Upper lobe of left lung (tissue), 6 donors: ENCODE data around the gene MAPK12. TPM values are rescaled to one million over a fixed set of nuclear protein-coding genes. Genes with fewer than 3 reads are reported as not detected.

Experiments
- ATAC-seq, 2 donors: fragments of 200-7000 bp; cut with Tn5 transposase; one replicate each; pipeline ENCODE4 v1.9.1; 2022; ENCODE audit warnings: mild to moderate bottlenecking in 2 of 2, moderate library complexity in 2 of 2; ENCODE audit not compliant: low FRiP score in 2 of 2
- DNase-seq, 2 donors: peaks; one replicate each; pipeline ENCODE4 v3.0.0-alpha.2; 2019 to 2020
- H3K27ac ChIP-seq, 4 donors: fragments of 200-600 bp; sonication (generic); one replicate each; pipeline ENCODE4 v1.5.1; 2016 to 2019
- H3K27me3 ChIP-seq, 4 donors: fragments of 200-600 bp; sonication (generic); one replicate each; pipeline ENCODE4 v1.5.1; 2017 to 2019
- H3K36me3 ChIP-seq, 4 donors: fragments of 200-600 bp; sonication (generic); one replicate each; pipeline ENCODE4 v1.5.1; 2016 to 2019
- H3K4me1 ChIP-seq, 4 donors: fragments of 200-600 bp; sonication (generic); one replicate each; pipeline ENCODE4 v1.5.1; 2018 to 2019
- H3K4me3 ChIP-seq, 4 donors: fragments of 200-600 bp; sonication (generic); one replicate each; pipeline ENCODE4 v1.5.1; 2017 to 2019; ENCODE audit warnings: mild to moderate bottlenecking in 2 of 4, moderate library complexity in 1 of 4
- H3K9me3 ChIP-seq, 4 donors: fragments of 200-600 bp; sonication (generic); one replicate each; pipeline ENCODE4 v1.5.1; 2018 to 2019
- EP300 ChIP-seq, 4 donors: sonication (generic); formaldehyde crosslinking; IDR thresholded peaks; one replicate each; pipeline ENCODE4 v1.5.1; 2017; ENCODE audit warnings: antibody characterized with exemption in 4 of 4, control low read depth in 2 of 4
- POLR2A ChIP-seq, 4 donors: fragments of 450-650 bp; IDR thresholded peaks; one replicate each; pipeline ENCODE4 v1.5.1; 2016 to 2017; ENCODE audit warnings: antibody characterized with exemption in 4 of 4, mild to moderate bottlenecking in 2 of 4
- POLR2AphosphoS5 ChIP-seq, 2 donors: sonication (generic); formaldehyde crosslinking; IDR thresholded peaks; one replicate each; pipeline ENCODE4 v1.5.1; 2017; ENCODE audit warnings: antibody characterized with exemption in 2 of 2
- WGBS, 2 donors: methylation state at CpG; one replicate each; pipeline ENCODE4 v1.1.5; 2017 to 2018; 5-methylcytosine and 5-hydroxymethylcytosine counted together
- total RNA-seq, 6 donors: library from RNA; depleted of rRNA in 4 of 6; stranded (reverse); fragments of >200 nt in 4 of 6; gene quantifications; one replicate each; pipeline versions ENCODE4 v1.1.0 to v1.2.1, GENCODE V29; 2016 to 2021
- TF ChIP-seq, protein P1 (sequence below), 6 experiments: fragments of 450-650 bp in 4 of 6; fragments of 200-600 bp in 2 of 6; sonication (generic) in 2 of 6; IDR thresholded peaks; one replicate each; pipeline ENCODE4 v1.5.1; 2016 to 2019; ENCODE audit warnings: antibody characterized with exemption in 6 of 6
- donor health status: DM: no; HTN: no; CAD: no; lungs with moderate emphysema.
- donor health status: DM: no; HTN: yes; CAD: no; lungs with severe emphysema.

The MAPK12 gene
- total RNA-seq, 6 donors from 2014 or later: 3.1 to 19.2 (median 10.1) TPM

GRCh38 chr22:50283821-50284220 lies 22.3 kb upstream of the MAPK12 start:
- TF ChIP-seq, protein P1, sequence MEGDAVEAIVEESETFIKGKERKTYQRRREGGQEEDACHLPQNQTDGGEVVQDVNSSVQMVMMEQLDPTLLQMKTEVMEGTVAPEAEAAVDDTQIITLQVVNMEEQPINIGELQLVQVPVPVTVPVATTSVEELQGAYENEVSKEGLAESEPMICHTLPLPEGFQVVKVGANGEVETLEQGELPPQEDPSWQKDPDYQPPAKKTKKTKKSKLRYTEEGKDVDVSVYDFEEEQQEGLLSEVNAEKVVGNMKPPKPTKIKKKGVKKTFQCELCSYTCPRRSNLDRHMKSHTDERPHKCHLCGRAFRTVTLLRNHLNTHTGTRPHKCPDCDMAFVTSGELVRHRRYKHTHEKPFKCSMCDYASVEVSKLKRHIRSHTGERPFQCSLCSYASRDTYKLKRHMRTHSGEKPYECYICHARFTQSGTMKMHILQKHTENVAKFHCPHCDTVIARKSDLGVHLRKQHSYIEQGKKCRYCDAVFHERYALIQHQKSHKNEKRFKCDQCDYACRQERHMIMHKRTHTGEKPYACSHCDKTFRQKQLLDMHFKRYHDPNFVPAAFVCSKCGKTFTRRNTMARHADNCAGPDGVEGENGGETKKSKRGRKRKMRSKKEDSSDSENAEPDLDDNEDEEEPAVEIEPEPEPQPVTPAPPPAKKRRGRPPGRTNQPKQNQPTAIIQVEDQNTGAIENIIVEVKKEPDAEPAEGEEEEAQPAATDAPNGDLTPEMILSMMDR (IDR thresholded peaks at IDR 0.05): no peak
- TF ChIP-seq EP300 (IDR thresholded peaks at IDR 0.05): no peak
- H3K36me3 ChIP-seq: peaks cover 34 to 97% (median 92%) of the 10 kb centered on the region in 4 donors
- no peaks in the 10 kb centered on the region for H3K27me3 ChIP-seq
- no peak for DNase-seq
- H3K4me1 ChIP-seq: peaks cover 2 to 42% (median 19%) of the 10 kb centered on the region in 4 donors
- peak overlapping the region in 2 of 4 donors; percentile 74 to 84 for H3K27ac ChIP-seq
- no peaks in the 10 kb centered on the region for H3K9me3 ChIP-seq
- 90 to 93% methylated on average over 6 to 20 of the region's 30 CpGs for WGBS, 2 donors
- no peak overlapping the region for H3K4me3 ChIP-seq
- ATAC-seq: no peak

DNA sequence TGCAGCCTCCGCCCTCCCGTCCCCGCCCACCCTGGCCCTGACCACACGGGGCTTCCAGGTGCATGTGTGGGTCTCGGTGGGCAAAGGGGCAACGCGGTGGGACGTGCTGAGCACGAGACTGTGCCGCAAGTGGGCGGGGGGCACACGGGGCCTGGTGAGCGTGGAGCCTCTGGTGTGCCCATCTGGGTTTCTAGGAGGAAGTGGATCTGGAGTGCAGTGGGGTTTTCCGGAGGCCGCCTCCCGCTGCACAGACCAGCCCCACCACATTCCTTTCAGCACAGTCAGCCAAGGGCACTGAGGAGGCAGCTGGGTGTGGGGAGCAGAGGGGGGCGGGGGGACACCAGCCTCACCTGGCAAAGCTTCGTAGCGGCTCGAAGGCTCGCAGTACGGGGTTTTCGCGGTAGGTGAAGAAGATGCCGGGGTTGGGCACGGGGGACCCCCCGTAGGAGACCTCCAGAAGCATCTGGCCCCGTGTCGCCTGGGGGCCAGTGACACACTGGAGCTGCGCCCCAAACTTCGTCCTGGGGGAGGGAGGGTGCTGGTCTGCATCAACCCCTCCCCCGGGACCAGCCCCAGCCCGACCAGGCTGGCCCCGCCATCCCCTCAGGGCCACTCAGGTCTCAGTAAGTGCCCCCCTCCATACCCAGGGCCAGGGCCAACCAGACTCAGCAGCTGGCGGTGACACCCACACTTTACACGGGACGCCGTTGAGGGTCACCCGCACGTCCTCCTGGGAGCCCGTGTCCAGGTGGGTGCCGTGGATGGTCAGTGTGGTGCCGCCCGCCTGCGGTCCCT lies 21.1 kb upstream of the MAPK12 start:
- DNase-seq (peak in 1 of 2 donors; percentile 89), ATAC-seq (peak; percentile 34 to 89)
- H3K4me3 ChIP-seq: peak overlapping the region in 2 of 4 donors; percentile 3
- H3K36me3 ChIP-seq: peaks cover 32 to 97% (median 92%) of the 10 kb centered on the region in 4 donors
- peaks cover 2 to 42% (median 19%) of the 10 kb centered on the region in 4 donors for H3K4me1 ChIP-seq
- TF ChIP-seq, protein P1 (IDR thresholded peaks at IDR 0.05): no peak
- TF ChIP-seq EP300 (IDR thresholded peaks at IDR 0.05) (peak in 1 of 4 donors; percentile 81), POLR2AphosphoS5 (IDR thresholded peaks at IDR 0.05) (peak; percentile 14 to 42), POLR2A (IDR thresholded peaks at IDR 0.05) (peak in 1 of 4 donors; percentile 20)
- no peaks in the 10 kb centered on the region for H3K9me3 ChIP-seq
- no peaks in the 10 kb centered on the region for H3K27me3 ChIP-seq
- 67 to 74% methylated on average over 13 to 37 of the region's 45 CpGs for WGBS, 2 donors
- H3K27ac ChIP-seq: peak overlapping the region; percentile 72 to 84 (median 78)

- H3K4me3 ChIP-seq: peak overlapping the region in 1 of 4 donors; percentile 3
- H3K4me1 ChIP-seq: peaks cover 2 to 42% (median 19%) of the 10 kb centered on the region in 4 donors
- DNase-seq: peak in 1 of 2 donors; percentile 86
- no peak for ATAC-seq
- TF ChIP-seq POLR2AphosphoS5 (IDR thresholded peaks at IDR 0.05) (no peak), EP300 (IDR thresholded peaks at IDR 0.05) (no peak), POLR2A (IDR thresholded peaks at IDR 0.05) (no peak)
- TF ChIP-seq, protein P1 (IDR thresholded peaks at IDR 0.05): peak in 1 of 6 experiments; percentile 42
- WGBS, 2 donors: 55 to 59% methylated on average over 2 to 15 of the region's 25 CpGs
- H3K27ac ChIP-seq: peak overlapping the region; percentile 15 to 84 (median 78)
- H3K9me3 ChIP-seq: no peaks in the 10 kb centered on the region
- H3K36me3 ChIP-seq: peaks cover 33 to 97% (median 91%) of the 10 kb centered on the region in 4 donors
- no peaks in the 10 kb centered on the region for H3K27me3 ChIP-seq
These were observed 20.5 kb upstream of the MAPK12 start for GRCh38 chr22:50281957-50282356.

DNA sequence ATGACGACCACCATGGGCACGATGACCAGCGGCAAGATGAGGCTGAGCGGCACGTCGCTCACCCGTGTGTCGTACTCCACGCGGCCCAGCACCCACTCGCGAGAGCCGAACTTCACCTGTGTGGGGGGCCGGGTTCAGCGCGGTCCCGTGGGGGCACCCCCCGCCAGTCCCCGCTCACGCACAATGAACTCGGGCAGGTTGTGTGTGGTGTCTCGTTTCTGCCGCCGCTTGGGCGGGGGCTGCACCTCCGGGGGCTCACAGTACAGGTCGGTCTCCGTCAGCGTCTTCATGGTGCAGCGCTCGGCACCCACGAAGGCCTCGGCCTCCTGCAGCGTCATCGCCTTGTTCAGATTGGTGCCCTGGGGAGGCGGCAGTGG lies 19.9 kb upstream of the MAPK12 start:
- TF ChIP-seq POLR2A (IDR thresholded peaks at IDR 0.05) (no peak), EP300 (IDR thresholded peaks at IDR 0.05) (no peak), POLR2AphosphoS5 (IDR thresholded peaks at IDR 0.05) (no peak)

DNA sequence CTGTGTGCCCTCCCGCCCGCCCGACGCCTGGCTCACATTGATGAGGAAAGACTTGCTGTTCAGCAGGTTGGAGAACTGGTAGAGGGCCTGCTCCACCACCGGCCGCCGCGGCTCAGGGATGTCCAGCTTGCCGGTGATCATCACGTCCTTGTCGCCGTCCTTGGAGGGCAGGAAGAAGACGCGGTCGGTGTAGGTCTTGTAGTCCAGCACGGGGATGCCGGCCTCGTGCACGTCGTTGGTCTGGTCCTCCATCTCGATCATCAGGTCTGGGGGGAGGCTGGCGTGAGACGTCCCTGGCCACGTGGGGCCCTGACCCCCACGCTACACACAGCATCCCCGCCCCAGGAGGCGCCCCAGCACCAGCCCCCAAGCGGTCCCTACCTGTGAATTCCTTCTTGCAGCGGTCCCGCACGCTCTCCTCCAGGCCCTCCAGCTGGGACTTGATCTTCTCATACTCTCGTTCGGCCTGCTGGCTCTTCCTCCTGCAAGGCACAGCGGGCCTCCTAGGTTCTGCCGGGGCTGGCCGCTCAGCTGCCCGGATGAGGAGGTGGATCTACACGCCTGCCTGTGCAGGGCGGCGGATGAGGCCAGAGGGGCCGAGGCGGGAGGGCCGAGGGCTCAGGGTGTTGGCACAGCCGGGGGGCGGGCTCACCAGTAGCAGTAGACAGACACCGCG lies 19.4 kb upstream of the MAPK12 start:
- Histone ChIP-seq H3K4me3 (no peak overlapping the region), H3K4me1 (peaks cover 2 to 44% (median 19%) of the 10 kb centered on the region in 4 donors), H3K27ac (peak overlapping the region in 2 of 4 donors; percentile 74 to 84), H3K36me3 (peaks cover 28 to 97% (median 90%) of the 10 kb centered on the region in 4 donors), H3K9me3 (no peaks in the 10 kb centered on the region), H3K27me3 (no peaks in the 10 kb centered on the region)
- 95 to 96% methylated on average over 30 to 44 of the region's 47 CpGs for WGBS, 2 donors
- no peak for ATAC-seq
- DNase-seq: no peak
- TF ChIP-seq, protein P1 (IDR thresholded peaks at IDR 0.05): no peak
- no peak for TF ChIP-seq POLR2A (IDR thresholded peaks at IDR 0.05)
- no peak for TF ChIP-seq POLR2AphosphoS5 (IDR thresholded peaks at IDR 0.05)
- TF ChIP-seq EP300 (IDR thresholded peaks at IDR 0.05): no peak

More for the DNA sequence above, 19.9 kb upstream of the MAPK12 start:
- peaks cover 32 to 97% (median 90%) of the 10 kb centered on the region in 4 donors for H3K36me3 ChIP-seq
- 93 to 97% methylated on average over 12 to 36 of the region's 36 CpGs for WGBS, 2 donors
- H3K4me1 ChIP-seq: peaks cover 2 to 44% (median 19%) of the 10 kb centered on the region in 4 donors
- H3K27me3 ChIP-seq: no peaks in the 10 kb centered on the region
- DNase-seq (no peak), ATAC-seq (no peak)
- H3K9me3 ChIP-seq: no peaks in the 10 kb centered on the region
- peak overlapping the region; percentile 15 to 84 (median 78) for H3K27ac ChIP-seq
- no peak overlapping the region for H3K4me3 ChIP-seq
